Activated naive CD4-positive, alpha-beta T cell treated with anti-CD3 and anti-CD28 coated beads, Interleukin-2, amount 50 U/mL, for 24 hours (primary cell): ENCODE data around the gene PDE7B.
"Not testable (repeated sequence)": the region's sequence is repeated elsewhere in the genome, so short reads cannot be mapped to it uniquely, and the experiment has no call there.

Source experiments
- H3K27ac Mint-ChIP-seq: one replicate; pipeline ENCODE4 v1.8.0; 2021; ENCODE audit warnings: mild to moderate bottlenecking, mixed read lengths
- H3K27me3 Mint-ChIP-seq: one replicate; pipeline ENCODE4 v1.8.0; 2021; ENCODE audit warnings: mixed read lengths
- H3K36me3 Mint-ChIP-seq: one replicate; pipeline ENCODE4 v1.8.0; 2021; ENCODE audit warnings: mixed read lengths
- H3K4me1 Mint-ChIP-seq: one replicate; pipeline ENCODE4 v1.8.0; 2021; ENCODE audit warnings: mixed read lengths
- H3K4me3 Mint-ChIP-seq: one replicate; pipeline ENCODE4 v1.8.0; 2021; ENCODE audit warnings: mild to moderate bottlenecking, mixed read lengths
- H3K9me3 Mint-ChIP-seq: one replicate; pipeline ENCODE4 v1.8.0; 2021; ENCODE audit warnings: mixed read lengths

Gene PDE7B

GRCh38 chr6:136210398-136211165, 359.1 kb downstream of the PDE7B start:
- Mint-ChIP-seq H3K27me3 (peaks cover 2% of the 10 kb centered on the region), H3K4me3 (no peak overlapping the region), H3K27ac (no peak overlapping the region), H3K36me3 (no peaks in the 10 kb centered on the region), H3K9me3 (no peaks in the 10 kb centered on the region), H3K4me1 (no peaks in the 10 kb centered on the region)

- Mint-ChIP-seq H3K36me3 (no peaks in the 10 kb centered on the region), H3K4me3 (no peak overlapping the region), H3K27ac (no peak overlapping the region), H3K9me3 (no peaks in the 10 kb centered on the region), H3K4me1 (no peaks in the 10 kb centered on the region), H3K27me3 (peaks cover 3% of the 10 kb centered on the region)
Observed at GRCh38 chr6:136212608-136213007, 361.1 kb downstream of the PDE7B start.

GRCh38 chr6:136213012-136213539, 361.6 kb downstream of the PDE7B start:
- Mint-ChIP-seq H3K9me3 (no peaks in the 10 kb centered on the region), H3K27ac (no peak overlapping the region), H3K4me3 (no peak overlapping the region), H3K27me3 (peaks cover 3% of the 10 kb centered on the region), H3K36me3 (no peaks in the 10 kb centered on the region), H3K4me1 (no peaks in the 10 kb centered on the region)

GRCh38 chr6:136213853-136214252, 362.4 kb downstream of the PDE7B start:
- H3K4me3 Mint-ChIP-seq, result no peak overlapping the region

GRCh38 chr6:136216503-136217401, 365.3 kb downstream of the PDE7B start:
- H3K36me3 Mint-ChIP-seq, result no peaks in the 10 kb centered on the region
- H3K4me1 Mint-ChIP-seq, result no peaks in the 10 kb centered on the region

More at GRCh38 chr6:136213853-136214252, 362.4 kb downstream of the PDE7B start:
- Mint-ChIP-seq H3K27ac (no peak overlapping the region), H3K36me3 (no peaks in the 10 kb centered on the region), H3K9me3 (no peaks in the 10 kb centered on the region), H3K27me3 (peaks cover 3% of the 10 kb centered on the region), H3K4me1 (no peaks in the 10 kb centered on the region)

GRCh38 chr6:136224974-136225373, 373.5 kb downstream of the PDE7B start:
- H3K36me3 Mint-ChIP-seq, H3K4me3 Mint-ChIP-seq, H3K27me3 Mint-ChIP-seq, H3K27ac Mint-ChIP-seq, H3K9me3 Mint-ChIP-seq: not testable (repeated sequence)
- H3K4me1 Mint-ChIP-seq, result peaks cover 18% of the 10 kb centered on the region

More at GRCh38 chr6:136216503-136217401, 365.3 kb downstream of the PDE7B start:
- Mint-ChIP-seq H3K27ac (no peak overlapping the region), H3K4me3 (no peak overlapping the region), H3K9me3 (peaks cover 6% of the 10 kb centered on the region), H3K27me3 (peaks cover 3% of the 10 kb centered on the region)

GRCh38 chr6:136225496-136225895, 374.0 kb downstream of the PDE7B start:
- Mint-ChIP-seq H3K4me1 (peaks cover 18% of the 10 kb centered on the region), H3K27ac (no peak overlapping the region), H3K36me3 (no peaks in the 10 kb centered on the region), H3K4me3 (no peak overlapping the region), H3K27me3 (no peaks in the 10 kb centered on the region), H3K9me3 (peaks cover 1% of the 10 kb centered on the region)

GRCh38 chr6:136226027-136226673, 374.6 kb downstream of the PDE7B start:
- no peak overlapping the region for H3K27ac Mint-ChIP-seq
- peaks cover 18% of the 10 kb centered on the region for H3K4me1 Mint-ChIP-seq

GRCh38 chr6:136226674-136227377, 375.3 kb downstream of the PDE7B start:
- H3K27ac Mint-ChIP-seq, result no peak overlapping the region
- peak overlapping the region; percentile 59 for H3K4me3 Mint-ChIP-seq

More at GRCh38 chr6:136226027-136226673, 374.6 kb downstream of the PDE7B start:
- H3K27me3 Mint-ChIP-seq, result no peaks in the 10 kb centered on the region
- no peaks in the 10 kb centered on the region for H3K9me3 Mint-ChIP-seq
- no peaks in the 10 kb centered on the region for H3K36me3 Mint-ChIP-seq
- H3K4me3 Mint-ChIP-seq, result peak overlapping the region; percentile 59

GRCh38 chr6:136228814-136229213, 377.3 kb downstream of the PDE7B start:
- H3K27ac Mint-ChIP-seq, result no peak overlapping the region
- peaks cover 18% of the 10 kb centered on the region for H3K4me1 Mint-ChIP-seq
- no peaks in the 10 kb centered on the region for H3K36me3 Mint-ChIP-seq
- H3K4me3 Mint-ChIP-seq, result no peak overlapping the region
- H3K9me3 Mint-ChIP-seq, result no peaks in the 10 kb centered on the region
- no peaks in the 10 kb centered on the region for H3K27me3 Mint-ChIP-seq

More at GRCh38 chr6:136226674-136227377, 375.3 kb downstream of the PDE7B start:
- H3K9me3 Mint-ChIP-seq, result no peaks in the 10 kb centered on the region
- H3K36me3 Mint-ChIP-seq, result no peaks in the 10 kb centered on the region
- H3K4me1 Mint-ChIP-seq, result peaks cover 18% of the 10 kb centered on the region
- no peaks in the 10 kb centered on the region for H3K27me3 Mint-ChIP-seq

GRCh38 chr6:136230219-136230853, 378.8 kb downstream of the PDE7B start:
- no peak overlapping the region for H3K27ac Mint-ChIP-seq
- no peaks in the 10 kb centered on the region for H3K27me3 Mint-ChIP-seq
- peaks cover 1% of the 10 kb centered on the region for H3K36me3 Mint-ChIP-seq
- H3K4me1 Mint-ChIP-seq, result peaks cover 13% of the 10 kb centered on the region
- no peaks in the 10 kb centered on the region for H3K9me3 Mint-ChIP-seq
- no peak overlapping the region for H3K4me3 Mint-ChIP-seq

GRCh38 chr6:136232701-136233100, 381.2 kb downstream of the PDE7B start:
- peaks cover 14% of the 10 kb centered on the region for H3K4me1 Mint-ChIP-seq
- no peak overlapping the region for H3K4me3 Mint-ChIP-seq
- no peaks in the 10 kb centered on the region for H3K9me3 Mint-ChIP-seq
- H3K36me3 Mint-ChIP-seq, result peaks cover 3% of the 10 kb centered on the region
- no peaks in the 10 kb centered on the region for H3K27me3 Mint-ChIP-seq
- no peak overlapping the region for H3K27ac Mint-ChIP-seq

- H3K27ac Mint-ChIP-seq, result no peak overlapping the region
- peaks cover 14% of the 10 kb centered on the region for H3K4me1 Mint-ChIP-seq
- H3K27me3 Mint-ChIP-seq, result no peaks in the 10 kb centered on the region
- H3K9me3 Mint-ChIP-seq, result no peaks in the 10 kb centered on the region
- H3K4me3 Mint-ChIP-seq, result no peak overlapping the region
- peaks cover 5% of the 10 kb centered on the region for H3K36me3 Mint-ChIP-seq
Observed at GRCh38 chr6:136235233-136235564, 383.7 kb downstream of the PDE7B start.

- no peaks in the 10 kb centered on the region for H3K27me3 Mint-ChIP-seq
- H3K4me1 Mint-ChIP-seq, result peaks cover 14% of the 10 kb centered on the region
- H3K9me3 Mint-ChIP-seq, result no peaks in the 10 kb centered on the region
- H3K4me3 Mint-ChIP-seq, result no peak overlapping the region
- no peak overlapping the region for H3K27ac Mint-ChIP-seq
- H3K36me3 Mint-ChIP-seq, result peaks cover 5% of the 10 kb centered on the region
Observed at GRCh38 chr6:136236466-136237293, 385.2 kb downstream of the PDE7B start.
